H9 (cell line): Measurements from ENCODE around the gene MTG1. TPM values are rescaled to one million over a fixed set of nuclear protein-coding genes. Genes with fewer than 3 reads are reported as not detected.

ENCODE experiments used
- DNase-seq: peaks from one replicate; pipeline ENCODE4 v3.0.0-alpha.2; 2017
- H2AFZ ChIP-seq: one replicate; pipeline ENCODE4 v1.6.1; 2013; ENCODE audit warnings: mild to moderate bottlenecking, low read length, control low read depth, moderate library complexity
- H2AK5ac ChIP-seq: 2 replicates; pipeline ENCODE4 v1.6.1; 2013; ENCODE audit warnings: low read length, control low read depth, mixed read lengths; ENCODE audit not compliant: insufficient read length
- H2BK120ac ChIP-seq: one replicate; pipeline ENCODE4 v1.6.1; 2013; ENCODE audit warnings: low read depth, mild to moderate bottlenecking, low read length, control low read depth, inconsistent platforms; ENCODE audit not compliant: poor library complexity, severe bottlenecking
- H2BK12ac ChIP-seq: 2 replicates; pipeline ENCODE4 v1.6.1; 2013; ENCODE audit warnings: low read length, control low read depth, mixed read lengths, low read depth; ENCODE audit not compliant: insufficient read length
- H2BK15ac ChIP-seq: 2 replicates; pipeline ENCODE4 v1.6.1; 2013; ENCODE audit warnings: low read depth, low read length, control low read depth
- H2BK20ac ChIP-seq: one replicate; pipeline ENCODE4 v1.6.1; 2013; ENCODE audit warnings: low read depth, mild to moderate bottlenecking, low read length, control low read depth, inconsistent platforms; ENCODE audit not compliant: poor library complexity, severe bottlenecking
- H2BK5ac ChIP-seq: 2 replicates; pipeline ENCODE4 v1.6.1; 2013; ENCODE audit warnings: low read length, control low read depth, mixed read lengths; ENCODE audit not compliant: insufficient read length
- H3K14ac ChIP-seq: 2 replicates; pipeline ENCODE4 v1.6.1; 2013; ENCODE audit warnings: low read length, control low read depth; ENCODE audit not compliant: insufficient read depth
- H3K18ac ChIP-seq: 2 replicates; pipeline ENCODE4 v1.6.1; 2013; ENCODE audit warnings: low read depth, mild to moderate bottlenecking, mixed read lengths, low read length, control low read depth; ENCODE audit not compliant: insufficient read length
- H3K23ac ChIP-seq: 2 replicates; pipeline ENCODE4 v1.6.1; 2013; ENCODE audit warnings: low read length, control low read depth, mixed read lengths, low read depth; ENCODE audit not compliant: insufficient read length
- H3K23me2 ChIP-seq: 2 replicates; pipeline ENCODE4 v1.6.1; 2013; ENCODE audit warnings: low read depth, mild to moderate bottlenecking, mixed read lengths, low read length, control low read depth; ENCODE audit not compliant: insufficient read length, poor library complexity, severe bottlenecking
- H3K27ac ChIP-seq: 2 replicates; pipeline ENCODE4 v1.5.1; 2013; ENCODE audit warnings: low read length, control low read depth, mixed read lengths, low read depth; ENCODE audit not compliant: insufficient read length
- H3K27me3 ChIP-seq: 2 replicates; pipeline ENCODE4 v1.6.1; 2013; ENCODE audit warnings: low read length, control low read depth, inconsistent platforms; ENCODE audit not compliant: insufficient read depth
- H3K4ac ChIP-seq: 2 replicates; pipeline ENCODE4 v1.6.1; 2013; ENCODE audit warnings: low read depth, mild to moderate bottlenecking, control low read depth, inconsistent platforms, low read length, moderate library complexity
- H3K4me1 ChIP-seq: 2 replicates; pipeline ENCODE4 v1.6.1; 2013; ENCODE audit warnings: low read length, control low read depth, inconsistent platforms; ENCODE audit not compliant: insufficient read depth
- H3K4me2 ChIP-seq: 2 replicates; pipeline ENCODE4 v1.6.1; 2013; ENCODE audit warnings: low read length, control low read depth, mixed read lengths; ENCODE audit not compliant: insufficient read length, insufficient read depth
- H3K56ac ChIP-seq: 2 replicates; pipeline ENCODE4 v1.6.1; 2013; ENCODE audit warnings: low read depth, mild to moderate bottlenecking, mixed read lengths, low read length, control low read depth; ENCODE audit not compliant: insufficient read length
- H3K79me1 ChIP-seq: 2 replicates; pipeline ENCODE4 v1.6.1; 2013; ENCODE audit warnings: low read depth, mild to moderate bottlenecking, moderate library complexity, low read length, control low read depth, inconsistent platforms; ENCODE audit not compliant: insufficient read depth, poor library complexity, severe bottlenecking
- H3K79me2 ChIP-seq: 2 replicates; pipeline ENCODE4 v1.6.1; 2013; ENCODE audit warnings: low read length, control low read depth, inconsistent platforms; ENCODE audit not compliant: insufficient read depth
- H3K9ac ChIP-seq: 2 replicates; pipeline ENCODE4 v1.6.1; 2013; ENCODE audit warnings: low read length, control low read depth, mixed read lengths; ENCODE audit not compliant: insufficient read length; ENCODE audit errors: extremely low read depth
- H3K9me3 ChIP-seq: one replicate; pipeline ENCODE4 v1.6.1; 2013; ENCODE audit warnings: low read depth, low read length, inconsistent platforms; ENCODE audit not compliant: control insufficient read depth
- H3T11ph ChIP-seq: one replicate; pipeline ENCODE4 v1.6.1; 2013; ENCODE audit warnings: mild to moderate bottlenecking, low read length, control low read depth, inconsistent platforms
- H4K20me1 ChIP-seq: one replicate; pipeline ENCODE4 v1.6.1; 2013; ENCODE audit not compliant: control insufficient read depth, insufficient read length, insufficient read depth
- H4K5ac ChIP-seq: 2 replicates; pipeline ENCODE4 v1.6.1; 2013; ENCODE audit warnings: low read depth, mild to moderate bottlenecking, mixed read lengths, low read length, control low read depth; ENCODE audit not compliant: insufficient read length
- H4K8ac ChIP-seq: replicated peaks from 2 replicates; pipeline ENCODE4 v1.6.1; 2013; ENCODE audit warnings: low read length, control low read depth, mixed read lengths, low read depth; ENCODE audit not compliant: insufficient read length
- H4K91ac ChIP-seq: 2 replicates; pipeline ENCODE4 v1.6.1; 2013; ENCODE audit warnings: low read depth, mild to moderate bottlenecking, moderate library complexity, mixed read lengths, low read length, control low read depth; ENCODE audit not compliant: insufficient read length
- H3K27ac Mint-ChIP-seq, 3 experiments: 2 replicates in 2 of 3; 3 replicates in 1 of 3; pipeline ENCODE4 v1.8.0; 2020 to 2021; ENCODE audit warnings: mixed read lengths in 3 of 3, mild to moderate bottlenecking in 1 of 3, moderate library complexity in 1 of 3
- H3K27me3 Mint-ChIP-seq: 2 replicates; pipeline ENCODE4 v1.8.0; 2021; ENCODE audit warnings: low read depth, mild to moderate bottlenecking, moderate library complexity, mixed read lengths
- H3K36me3 Mint-ChIP-seq, 3 experiments: 2 replicates in 2 of 3; 3 replicates in 1 of 3; pipeline ENCODE4 v1.8.0; 2020 to 2021; ENCODE audit warnings: low read depth in 3 of 3, mixed read lengths in 3 of 3; ENCODE audit not compliant: insufficient read depth in 1 of 3
- H3K4me1 Mint-ChIP-seq, 2 experiments: 2 replicates each; pipeline ENCODE4 v1.8.0; 2020; ENCODE audit warnings: mixed read lengths in 2 of 2
- H3K4me3 Mint-ChIP-seq, 2 experiments: 2 replicates in 1 of 2; 3 replicates in 1 of 2; pipeline ENCODE4 v1.8.0; 2020 to 2021; ENCODE audit warnings: mild to moderate bottlenecking in 2 of 2, mixed read lengths in 2 of 2, moderate library complexity in 1 of 2
- H3K9me3 Mint-ChIP-seq, 2 experiments: 2 replicates in 1 of 2; 3 replicates in 1 of 2; pipeline ENCODE4 v1.8.0; 2020; ENCODE audit warnings: mild to moderate bottlenecking in 2 of 2, mixed read lengths in 2 of 2, moderate library complexity in 1 of 2
- WGBS: extraction: QIAGEN DNeasy Blood & Tissue Kit; methylation state at CpG from one replicate; pipeline ENCODE4 v1.1.7; 2013; ENCODE audit warnings: missing lambda C conversion rate, low lambda C conversion rate, mixed read lengths; ENCODE audit not compliant: insufficient read length; ENCODE audit errors: extremely low coverage; 5-methylcytosine and 5-hydroxymethylcytosine counted together
- total RNA-seq: library from RNA; stranded (reverse); gene quantifications from 2 replicates; pipeline ENCODE4 v1.2.1, GENCODE V29; 2021
- TF ChIP-seq, protein P1 (sequence below): fragments of 200-600 bp; sonication (generic); conservative IDR thresholded peaks from 3 replicates; pipeline ENCODE4 v1.8.0; 2021; ENCODE audit warnings: antibody characterized with exemption, mild to moderate bottlenecking

MTG1 gene
- total RNA-seq, 1 experiment from 2014 or later: 65.3 TPM

- no peak overlapping the region for H3K9ac ChIP-seq
- WGBS: no CpG with 5 or more reads among the region's 34 CpGs
- H3K18ac ChIP-seq: no peak overlapping the region
- Mint-ChIP-seq H3K36me3 (peaks cover 20 to 35% (median 29%) of the 10 kb centered on the region in 3 experiments), H3K27ac (0 out of 7 replicates have a peak overlapping the region, but pooled peaks of 1 of the 3 experiments have one; percentile 21), H3K4me1 (no peaks in the 10 kb centered on the region), H3K27me3 (peaks cover 11% of the 10 kb centered on the region), H3K4me3 (no peak overlapping the region; a peak in 1 of 5 replicates), H3K9me3 (peaks cover 8 to 15% of the 10 kb centered on the region in 2 experiments)
- H2AK5ac ChIP-seq: no peak overlapping the region
- H3K79me1 ChIP-seq: no peaks in the 10 kb centered on the region
- H3K79me2 ChIP-seq: no peaks in the 10 kb centered on the region
- H4K8ac ChIP-seq: no peak overlapping the region
- DNase-seq: peak; percentile 20
- H4K91ac ChIP-seq: no peak overlapping the region
- no peak overlapping the region for H3K23ac ChIP-seq
- H2BK15ac ChIP-seq: no peak overlapping the region
- H3K4ac ChIP-seq: no peak overlapping the region
- no peak overlapping the region for H2BK120ac ChIP-seq
- no peak overlapping the region for H3T11ph ChIP-seq
- H3K27ac ChIP-seq: no peak overlapping the region
- H3K4me1 ChIP-seq: no peaks in the 10 kb centered on the region
- no peak overlapping the region for H3K4me2 ChIP-seq
- H3K27me3 ChIP-seq: no peaks in the 10 kb centered on the region
- H3K23me2 ChIP-seq: peaks cover 3% of the 10 kb centered on the region
- H3K14ac ChIP-seq: no peak overlapping the region
- H2BK5ac ChIP-seq: no peak overlapping the region
- H4K20me1 ChIP-seq: peaks cover 4% of the 10 kb centered on the region
- TF ChIP-seq, protein P1, sequence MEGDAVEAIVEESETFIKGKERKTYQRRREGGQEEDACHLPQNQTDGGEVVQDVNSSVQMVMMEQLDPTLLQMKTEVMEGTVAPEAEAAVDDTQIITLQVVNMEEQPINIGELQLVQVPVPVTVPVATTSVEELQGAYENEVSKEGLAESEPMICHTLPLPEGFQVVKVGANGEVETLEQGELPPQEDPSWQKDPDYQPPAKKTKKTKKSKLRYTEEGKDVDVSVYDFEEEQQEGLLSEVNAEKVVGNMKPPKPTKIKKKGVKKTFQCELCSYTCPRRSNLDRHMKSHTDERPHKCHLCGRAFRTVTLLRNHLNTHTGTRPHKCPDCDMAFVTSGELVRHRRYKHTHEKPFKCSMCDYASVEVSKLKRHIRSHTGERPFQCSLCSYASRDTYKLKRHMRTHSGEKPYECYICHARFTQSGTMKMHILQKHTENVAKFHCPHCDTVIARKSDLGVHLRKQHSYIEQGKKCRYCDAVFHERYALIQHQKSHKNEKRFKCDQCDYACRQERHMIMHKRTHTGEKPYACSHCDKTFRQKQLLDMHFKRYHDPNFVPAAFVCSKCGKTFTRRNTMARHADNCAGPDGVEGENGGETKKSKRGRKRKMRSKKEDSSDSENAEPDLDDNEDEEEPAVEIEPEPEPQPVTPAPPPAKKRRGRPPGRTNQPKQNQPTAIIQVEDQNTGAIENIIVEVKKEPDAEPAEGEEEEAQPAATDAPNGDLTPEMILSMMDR: no peak
- H3K56ac ChIP-seq: no peak overlapping the region
- H3K9me3 ChIP-seq: peaks cover 6% of the 10 kb centered on the region
- H2BK20ac ChIP-seq: no peak overlapping the region
- H4K5ac ChIP-seq: no peak overlapping the region
- no peak overlapping the region for H2AFZ ChIP-seq
- H2BK12ac ChIP-seq: no peak overlapping the region
Measured at GRCh38 chr10:133419211-133419950, 25.4 kb downstream of the MTG1 start.
